Transverse colon (tissue), 4 donors: Measurements from ENCODE around the gene SPPL3.

Source experiments
- EP300 ChIP-seq: sonication (generic); formaldehyde crosslinking; IDR thresholded peaks from one replicate; pipeline ENCODE4 v1.6.1; 2017; ENCODE audit warnings: antibody characterized with exemption, low read depth
- POLR2A ChIP-seq: fragments of 450-650 bp; IDR thresholded peaks from one replicate; pipeline ENCODE4 v1.6.1; 2016; ENCODE audit warnings: antibody characterized with exemption, mild to moderate bottlenecking, moderate library complexity
- POLR2AphosphoS5 ChIP-seq, 3 donors: sonication (generic); formaldehyde crosslinking; IDR thresholded peaks; one replicate each; pipeline ENCODE4 v1.6.1; 2016; ENCODE audit warnings: antibody characterized with exemption in 3 of 3
- TF ChIP-seq, protein P1 (sequence below), 5 experiments: fragments of 200-600 bp in 3 of 5; fragments of 450-650 bp in 2 of 5; sonication (generic) in 3 of 5; IDR thresholded peaks; 1 replicate in 2 of 5; 2 replicates in 3 of 5; pipeline ENCODE4 v1.5.1; 2016 to 2017; ENCODE audit warnings: antibody characterized with exemption in 5 of 5, inconsistent platforms in 3 of 5, mild to moderate bottlenecking in 2 of 5, moderate library complexity in 1 of 5

DNA sequence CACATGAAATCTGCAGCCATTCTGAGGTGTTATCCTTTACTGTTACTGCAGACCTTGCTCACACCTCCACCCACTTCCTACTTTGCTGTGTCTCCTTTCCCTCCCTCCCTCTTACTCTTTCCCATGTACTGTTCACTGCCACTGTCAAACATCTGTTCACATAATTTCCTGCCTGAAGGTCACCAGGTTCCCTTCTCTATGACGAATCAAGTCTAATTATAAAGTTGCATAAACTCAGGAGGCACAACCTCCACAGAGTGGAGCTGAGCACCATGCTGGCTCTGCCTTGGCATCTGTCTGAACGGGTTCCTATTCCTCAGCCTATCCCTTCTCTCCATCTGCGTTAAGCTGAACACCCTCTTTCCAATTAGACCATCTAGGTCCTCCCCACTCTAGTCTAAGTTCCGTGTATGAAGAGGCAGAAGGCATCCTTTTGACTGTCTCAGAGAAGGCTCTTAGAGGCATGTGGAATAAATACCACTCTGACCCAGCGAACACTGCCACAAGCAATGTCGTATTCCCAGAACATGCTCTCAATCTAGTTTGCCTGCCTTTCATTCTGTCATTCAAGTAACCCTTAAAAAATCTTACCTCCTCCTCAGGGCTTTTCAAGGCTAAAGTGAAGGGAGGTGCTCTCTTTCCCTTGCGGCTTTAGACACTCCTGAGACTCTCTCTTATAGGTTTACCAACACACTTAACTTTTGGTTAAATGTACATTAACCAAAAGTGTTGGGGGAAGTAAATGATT is 129.8 kb downstream of the SPPL3 start:
- TF ChIP-seq EP300 (no peak), POLR2A (no peak), POLR2AphosphoS5 (IDR thresholded peaks at IDR 0.05) (no peak)
- TF ChIP-seq, protein P1, sequence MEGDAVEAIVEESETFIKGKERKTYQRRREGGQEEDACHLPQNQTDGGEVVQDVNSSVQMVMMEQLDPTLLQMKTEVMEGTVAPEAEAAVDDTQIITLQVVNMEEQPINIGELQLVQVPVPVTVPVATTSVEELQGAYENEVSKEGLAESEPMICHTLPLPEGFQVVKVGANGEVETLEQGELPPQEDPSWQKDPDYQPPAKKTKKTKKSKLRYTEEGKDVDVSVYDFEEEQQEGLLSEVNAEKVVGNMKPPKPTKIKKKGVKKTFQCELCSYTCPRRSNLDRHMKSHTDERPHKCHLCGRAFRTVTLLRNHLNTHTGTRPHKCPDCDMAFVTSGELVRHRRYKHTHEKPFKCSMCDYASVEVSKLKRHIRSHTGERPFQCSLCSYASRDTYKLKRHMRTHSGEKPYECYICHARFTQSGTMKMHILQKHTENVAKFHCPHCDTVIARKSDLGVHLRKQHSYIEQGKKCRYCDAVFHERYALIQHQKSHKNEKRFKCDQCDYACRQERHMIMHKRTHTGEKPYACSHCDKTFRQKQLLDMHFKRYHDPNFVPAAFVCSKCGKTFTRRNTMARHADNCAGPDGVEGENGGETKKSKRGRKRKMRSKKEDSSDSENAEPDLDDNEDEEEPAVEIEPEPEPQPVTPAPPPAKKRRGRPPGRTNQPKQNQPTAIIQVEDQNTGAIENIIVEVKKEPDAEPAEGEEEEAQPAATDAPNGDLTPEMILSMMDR (IDR thresholded peaks at IDR 0.05): no peak
